Epidermal melanocyte (primary cell): ENCODE results near the gene C1QTNF9B.
"Not testable (repeated sequence)": the region's sequence is repeated elsewhere in the genome, so short reads cannot be mapped to it uniquely, and the experiment has no call there.

Experiments used
- DNase-seq: peaks from one replicate; pipeline ENCODE4 v3.0.0; 2011; ENCODE audit warnings: low spot score; ENCODE audit not compliant: insufficient read length

C1QTNF9B gene

DNA sequence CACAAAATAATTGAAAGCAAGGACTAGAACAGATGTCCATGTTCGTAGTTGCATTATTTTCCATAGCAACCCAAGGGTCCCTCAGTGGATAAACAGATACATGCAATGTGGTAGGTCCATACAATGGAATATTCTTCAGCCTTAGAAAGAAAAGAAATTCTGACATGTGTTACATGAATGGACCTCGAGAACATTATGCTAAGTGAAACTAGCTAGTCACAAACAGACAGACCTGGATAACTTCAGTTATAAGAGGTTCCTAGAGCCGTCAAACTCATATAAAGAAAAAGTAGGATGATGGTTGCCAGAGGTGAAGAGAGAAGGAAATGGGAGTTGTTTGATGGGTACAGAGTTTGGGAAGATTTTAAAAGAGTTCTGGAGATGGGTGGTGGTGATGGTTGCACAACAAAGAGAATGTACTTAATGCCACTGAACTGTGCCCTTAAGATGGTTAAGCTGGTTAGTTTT lies at the start of gene C1QTNF9B:
Gene C1QTNF9B (minus strand): TSS at position 51 of the 468 bp plus-strand sequence.
- DNase-seq, result not testable (repeated sequence)

DNA sequence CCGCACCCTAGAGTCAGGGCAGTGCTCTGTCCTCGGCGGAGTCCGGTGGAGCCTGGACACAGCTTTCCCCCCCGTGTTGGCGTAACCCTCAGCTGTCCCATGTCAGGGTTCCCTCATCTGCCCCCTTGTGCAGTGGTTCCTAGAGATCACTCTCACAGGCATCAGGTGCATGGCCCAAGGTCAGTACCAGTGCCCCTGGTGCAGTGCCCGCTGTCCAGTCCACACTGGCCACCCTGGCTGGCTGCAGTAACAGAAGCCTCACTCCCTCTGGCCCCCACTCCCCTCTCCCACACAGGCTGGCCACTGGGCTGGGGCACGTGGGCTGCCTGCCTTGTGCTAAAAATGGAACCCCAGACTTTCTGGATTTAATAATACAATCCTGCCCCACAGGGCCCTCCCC lies 49.6 kb upstream of the C1QTNF9B start:
- DNase-seq, result no peak

DNA sequence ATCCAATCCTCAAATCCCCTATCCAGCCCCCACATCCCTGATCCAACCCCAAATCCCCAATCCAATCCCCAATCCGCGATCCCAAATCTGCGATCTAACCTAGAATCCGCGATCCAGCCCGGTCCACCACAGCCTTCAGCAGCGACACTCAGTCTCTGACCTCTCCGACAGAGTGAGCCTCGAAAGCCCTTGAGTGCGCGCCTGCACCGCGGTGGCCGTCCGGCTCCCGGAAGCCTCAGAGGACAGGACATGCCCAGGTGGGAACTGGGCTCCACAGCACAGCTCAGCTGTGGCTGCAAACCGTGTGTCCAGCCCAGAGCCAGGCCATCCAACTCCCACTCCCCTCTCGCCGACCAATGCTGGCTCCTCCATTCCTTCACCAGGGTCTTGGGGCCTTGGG lies 48.8 kb upstream of the C1QTNF9B start:
- no peak for DNase-seq

- DNase-seq, result no peak
Measured at GRCh38 chr13:23945612-23946011, 48.3 kb upstream of the C1QTNF9B start.

- no peak for DNase-seq
Measured at GRCh38 chr13:23941211-23941610, 43.9 kb upstream of the C1QTNF9B start.

GRCh38 chr13:23939666-23940065 lies 42.4 kb upstream of the C1QTNF9B start:
- DNase-seq, result not testable (repeated sequence)

DNA sequence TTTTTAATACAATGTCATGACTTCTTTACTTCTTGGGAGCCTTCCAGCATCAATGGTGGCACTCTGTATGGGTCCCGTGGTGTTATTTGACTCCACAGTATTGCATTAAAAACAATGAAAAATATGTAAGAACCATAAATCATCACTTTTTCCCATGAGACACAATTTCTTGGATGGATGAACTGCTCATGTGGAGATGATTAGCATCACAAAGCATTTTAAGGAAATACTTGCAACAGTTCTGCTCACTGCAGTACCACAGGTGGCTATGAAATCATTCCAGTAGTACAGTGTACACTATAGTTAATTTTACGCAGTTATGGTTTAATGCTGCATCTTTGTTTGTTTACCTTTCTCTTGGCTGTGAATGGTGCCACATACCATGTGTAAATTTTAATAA lies 37.2 kb upstream of the C1QTNF9B start:
- no peak for DNase-seq

DNA sequence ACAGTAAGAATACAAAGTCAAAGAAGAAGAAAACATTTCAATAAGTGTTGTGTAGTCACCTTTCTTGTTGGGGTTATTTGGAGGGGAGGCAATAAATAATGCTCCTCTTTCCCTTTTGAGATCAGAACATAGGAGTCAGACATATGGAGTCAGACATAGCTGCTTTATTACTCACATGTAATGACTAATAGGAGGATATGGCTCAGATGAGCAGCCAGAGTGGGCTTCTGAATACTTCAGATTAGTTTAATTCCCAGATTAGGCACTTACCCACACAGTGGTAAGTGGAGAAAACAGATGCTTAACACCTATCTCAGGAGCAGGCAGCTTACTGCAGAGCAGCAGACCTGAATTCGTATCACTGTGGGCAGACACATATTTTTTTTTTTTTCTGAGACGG lies 31.7 kb upstream of the C1QTNF9B start:
- DNase-seq, result no peak

DNA sequence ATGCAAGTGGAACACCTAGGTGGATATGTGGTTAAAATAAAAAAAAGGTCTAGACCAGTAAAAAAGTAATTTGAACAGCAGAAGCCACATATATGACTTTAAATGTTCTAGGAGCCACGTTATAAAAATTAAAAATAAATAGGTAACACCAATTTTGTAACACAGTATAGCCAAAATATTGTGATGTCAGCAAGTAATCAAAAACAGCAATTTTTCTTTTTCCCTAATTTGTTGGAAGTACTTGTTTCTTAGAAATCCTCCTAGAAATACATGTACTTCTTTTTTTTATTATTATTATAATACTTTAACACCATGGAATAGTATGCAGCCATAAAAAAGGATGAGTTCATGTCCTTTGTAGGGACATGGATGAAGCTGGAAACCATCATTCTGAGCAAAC lies 25.7 kb upstream of the C1QTNF9B start:
- DNase-seq, result no peak

GRCh38 chr13:23922005-23922932 lies 25.0 kb upstream of the C1QTNF9B start:
- DNase-seq, result no peak

DNA sequence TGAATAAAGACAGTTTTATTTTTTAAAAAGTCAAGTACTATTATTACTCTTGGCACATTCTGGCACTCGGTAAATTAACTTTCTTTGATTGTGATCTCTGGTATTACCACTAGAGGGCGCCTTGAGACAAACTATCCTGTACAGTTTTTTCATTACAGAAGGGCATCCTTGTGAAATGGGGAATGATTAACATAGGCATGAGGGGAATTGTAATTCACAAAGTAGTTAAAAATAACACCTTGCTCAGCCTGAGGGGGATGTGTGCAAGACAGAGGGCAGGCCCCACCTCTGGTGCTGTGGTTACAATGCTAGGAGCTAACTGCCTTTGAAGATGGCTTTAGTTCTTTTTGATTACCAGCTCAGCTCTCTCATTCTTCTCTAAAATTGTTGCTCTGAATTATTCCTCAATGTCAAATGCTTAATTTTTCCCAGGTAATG lies 24.2 kb upstream of the C1QTNF9B start:
- DNase-seq, result peak; percentile 22

GRCh38 chr13:23919006-23919405 lies 21.7 kb upstream of the C1QTNF9B start:
- DNase-seq, result no peak

DNA sequence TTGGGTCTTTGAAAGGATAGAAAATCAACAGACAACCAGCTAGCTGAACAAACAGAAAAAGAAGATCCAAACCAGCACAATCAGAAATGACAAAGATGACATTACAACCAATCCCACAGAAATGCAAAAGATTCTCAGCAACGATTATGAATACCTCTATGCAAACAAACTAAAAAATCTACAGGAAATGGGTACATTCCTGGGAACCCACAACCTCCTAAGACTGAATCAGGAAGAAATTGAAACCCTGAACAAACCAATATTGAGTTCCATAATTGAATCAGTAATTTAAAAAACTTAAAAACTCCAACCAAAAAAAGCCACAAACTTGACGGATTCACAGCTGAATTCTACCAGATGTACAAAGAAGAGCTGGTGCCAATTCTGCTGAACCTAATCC lies 20.9 kb upstream of the C1QTNF9B start:
- DNase-seq, result no peak

DNA sequence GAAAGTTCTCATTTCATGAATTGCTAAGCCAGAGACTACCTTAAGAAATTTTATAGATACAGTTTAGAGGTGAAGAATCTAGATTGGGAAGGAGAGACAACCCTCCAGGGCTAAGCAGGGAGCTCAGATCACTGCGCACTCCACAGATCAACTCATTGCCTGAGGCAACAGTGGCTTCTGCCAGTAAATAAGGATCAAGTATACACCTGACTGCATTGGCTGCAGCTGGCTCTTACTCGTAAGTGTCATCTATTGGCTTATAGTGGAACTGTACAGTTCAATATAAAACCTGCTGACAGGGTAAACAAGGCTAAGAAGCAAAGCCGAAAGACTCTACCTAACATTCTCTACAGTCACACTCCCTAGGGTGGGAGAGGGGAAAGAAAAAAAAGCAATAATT lies 18.0 kb upstream of the C1QTNF9B start:
- no peak for DNase-seq

GRCh38 chr13:23912469-23912868 lies 15.2 kb upstream of the C1QTNF9B start:
- no peak for DNase-seq

DNA sequence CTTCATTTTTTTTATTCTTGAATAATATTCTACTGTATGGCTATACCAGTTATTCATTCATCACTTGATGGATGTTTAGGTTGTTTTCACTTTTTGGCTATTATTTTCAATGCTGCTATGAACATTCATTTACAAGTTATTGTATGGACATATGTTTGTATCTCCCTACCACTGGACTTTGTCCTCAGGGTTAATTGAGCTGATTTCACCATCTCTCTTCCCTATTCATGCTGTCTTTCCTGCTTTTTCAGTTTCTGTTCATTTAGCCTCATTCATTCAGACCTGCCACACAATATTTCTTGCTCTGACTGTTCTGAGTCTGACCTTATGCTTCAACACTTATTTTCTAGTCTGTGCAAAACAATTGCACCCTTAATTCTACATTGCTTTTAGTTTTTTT lies 12.3 kb upstream of the C1QTNF9B start:
- DNase-seq, result no peak

GRCh38 chr13:23905766-23906165 lies 8.5 kb upstream of the C1QTNF9B start:
- no peak for DNase-seq

DNA sequence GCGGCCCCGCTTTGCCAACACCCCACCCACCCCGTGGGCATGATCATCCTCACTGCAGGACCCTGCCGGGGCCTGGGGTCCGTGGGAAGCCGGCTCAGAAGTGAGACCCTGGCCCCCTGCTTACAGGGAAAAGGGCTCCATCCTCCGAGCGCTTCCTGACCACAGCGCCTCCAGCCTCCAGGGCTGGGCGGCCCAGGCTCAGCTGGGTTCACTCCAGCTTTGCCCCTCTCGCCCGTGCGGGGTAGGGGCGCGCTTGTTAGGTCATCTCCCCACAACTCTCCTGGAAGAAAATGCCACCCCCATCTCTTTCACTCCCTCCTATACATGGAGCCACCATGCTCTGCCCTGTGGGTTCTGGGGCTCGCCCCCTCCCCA lies 6.6 kb upstream of the C1QTNF9B start:
- DNase-seq, result no peak

GRCh38 chr13:23902975-23903905 lies 5.9 kb upstream of the C1QTNF9B start:
- no peak for DNase-seq

GRCh38 chr13:23901365-23901764 lies 4.1 kb upstream of the C1QTNF9B start:
- DNase-seq, result no peak

DNA sequence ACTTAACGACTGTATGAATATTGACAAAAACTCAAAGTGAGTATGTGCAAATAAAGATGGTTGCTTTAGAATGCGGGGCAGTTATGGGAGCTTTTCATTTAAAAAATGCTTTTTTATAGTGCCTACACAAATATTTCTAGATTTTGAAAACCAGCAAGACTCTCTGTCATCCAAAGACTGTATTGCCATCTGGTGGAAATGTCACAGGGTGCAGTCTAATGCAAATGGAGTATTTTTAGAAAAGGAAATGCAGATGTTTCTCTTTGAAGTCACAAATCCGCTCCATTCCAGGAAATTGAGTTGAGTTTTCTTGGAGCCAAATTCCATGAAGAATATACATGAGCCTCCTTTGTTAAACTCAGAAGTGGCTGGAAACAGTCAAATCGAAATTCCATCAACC lies 2.3 kb upstream of the C1QTNF9B start:
- DNase-seq, result no peak

DNA sequence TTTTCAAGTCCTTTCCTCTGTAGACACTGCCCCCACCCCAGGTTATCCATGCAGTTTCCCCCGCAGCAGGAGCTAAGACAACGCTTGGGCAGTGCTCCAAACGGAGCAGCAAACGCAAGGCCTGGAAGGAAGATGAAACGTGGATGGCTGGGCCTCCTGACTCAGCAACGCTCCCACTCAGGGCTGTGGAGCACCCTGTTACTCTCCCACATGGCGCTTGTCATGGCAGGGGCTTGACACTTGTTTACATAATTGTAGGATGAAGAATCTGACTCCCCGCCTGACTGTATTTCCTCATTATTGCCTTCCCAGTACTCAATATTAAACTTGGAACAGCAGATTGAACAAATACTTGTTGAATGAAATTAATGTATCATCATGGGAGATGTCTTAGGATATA lies 799 bp upstream of the C1QTNF9B start:
- no peak for DNase-seq
